HFFc6 (cell line): ENCODE data around the gene CHAC1. TPM values are rescaled to one million over a fixed set of nuclear protein-coding genes. Genes with fewer than 3 reads are reported as not detected.

ENCODE experiments used
- DNase-seq: peaks from one replicate; pipeline ENCODE4 v3.0.0-alpha.2; 2018
- H3K27ac Mint-ChIP-seq: 2 replicates; pipeline ENCODE4 v1.8.0; 2020; ENCODE audit warnings: mild to moderate bottlenecking, mixed read lengths
- H3K27me3 Mint-ChIP-seq: 2 replicates; pipeline ENCODE4 v1.8.0; 2021; ENCODE audit warnings: mild to moderate bottlenecking, moderate library complexity, mixed read lengths; ENCODE audit not compliant: insufficient read depth
- H3K36me3 Mint-ChIP-seq: 2 replicates; pipeline ENCODE4 v1.8.0; 2021; ENCODE audit warnings: low read depth, mixed read lengths
- H3K4me1 Mint-ChIP-seq: 2 replicates; pipeline ENCODE4 v1.8.0; 2020; ENCODE audit warnings: low read depth, mixed read lengths
- H3K4me3 Mint-ChIP-seq: 2 replicates; pipeline ENCODE4 v1.8.0; 2020; ENCODE audit warnings: mild to moderate bottlenecking, moderate library complexity, mixed read lengths
- H3K9me3 Mint-ChIP-seq: 2 replicates; pipeline ENCODE4 v1.8.0; 2020; ENCODE audit warnings: mild to moderate bottlenecking, mixed read lengths
- total RNA-seq, 6 experiments: library from RNA; stranded (reverse); fragmentation: NEBNext Ultra II Directional; extraction: Animal tissue kit (Norgen Biotek cat#: 25700); gene quantifications; 2 replicates in 1 of 6; 3 replicates in 5 of 6; pipeline ENCODE4 v1.2.3, GENCODE V29; 2021
- TF ChIP-seq, protein P1 (sequence below): fragments of 200-600 bp; sonication (generic); IDR thresholded peaks from 2 replicates; pipeline ENCODE4 v1.5.0; 2021; ENCODE audit warnings: antibody characterized with exemption, mild to moderate bottlenecking

CHAC1 gene
- total RNA-seq, 6 experiments from 2014 or later = 20.8 to 26.0 (median 24.2) TPM

- Mint-ChIP-seq H3K4me1 (peaks cover 25% of the 10 kb centered on the region), H3K36me3 (no peaks in the 10 kb centered on the region), H3K27me3 (peaks cover 1% of the 10 kb centered on the region; the same call in 1 of the 2 replicates), H3K27ac (no peak overlapping the region), H3K9me3 (no peaks in the 10 kb centered on the region), H3K4me3 (no peak overlapping the region)
- TF ChIP-seq, protein P1, sequence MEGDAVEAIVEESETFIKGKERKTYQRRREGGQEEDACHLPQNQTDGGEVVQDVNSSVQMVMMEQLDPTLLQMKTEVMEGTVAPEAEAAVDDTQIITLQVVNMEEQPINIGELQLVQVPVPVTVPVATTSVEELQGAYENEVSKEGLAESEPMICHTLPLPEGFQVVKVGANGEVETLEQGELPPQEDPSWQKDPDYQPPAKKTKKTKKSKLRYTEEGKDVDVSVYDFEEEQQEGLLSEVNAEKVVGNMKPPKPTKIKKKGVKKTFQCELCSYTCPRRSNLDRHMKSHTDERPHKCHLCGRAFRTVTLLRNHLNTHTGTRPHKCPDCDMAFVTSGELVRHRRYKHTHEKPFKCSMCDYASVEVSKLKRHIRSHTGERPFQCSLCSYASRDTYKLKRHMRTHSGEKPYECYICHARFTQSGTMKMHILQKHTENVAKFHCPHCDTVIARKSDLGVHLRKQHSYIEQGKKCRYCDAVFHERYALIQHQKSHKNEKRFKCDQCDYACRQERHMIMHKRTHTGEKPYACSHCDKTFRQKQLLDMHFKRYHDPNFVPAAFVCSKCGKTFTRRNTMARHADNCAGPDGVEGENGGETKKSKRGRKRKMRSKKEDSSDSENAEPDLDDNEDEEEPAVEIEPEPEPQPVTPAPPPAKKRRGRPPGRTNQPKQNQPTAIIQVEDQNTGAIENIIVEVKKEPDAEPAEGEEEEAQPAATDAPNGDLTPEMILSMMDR = no peak
- DNase-seq = no peak
These were observed 8.6 kb upstream of the CHAC1 start for GRCh38 chr15:40944510-40945296.

- peaks cover 1% of the 10 kb centered on the region for H3K27me3 Mint-ChIP-seq
- no peaks in the 10 kb centered on the region for H3K36me3 Mint-ChIP-seq
- no peak overlapping the region for H3K4me3 Mint-ChIP-seq
- H3K9me3 Mint-ChIP-seq = no peaks in the 10 kb centered on the region
- H3K27ac Mint-ChIP-seq = no peak overlapping the region
- no peak for DNase-seq
- TF ChIP-seq, protein P1 = no peak
- peaks cover 17% of the 10 kb centered on the region for H3K4me1 Mint-ChIP-seq
These were observed 4.4 kb upstream of the CHAC1 start for GRCh38 chr15:40948706-40949473.

GRCh38 chr15:40949756-40950207, 3.5 kb upstream of the CHAC1 start:
- H3K27me3 Mint-ChIP-seq = no peaks in the 10 kb centered on the region; the same call in 1 of the 2 replicates
- no peak overlapping the region for H3K27ac Mint-ChIP-seq

DNA sequence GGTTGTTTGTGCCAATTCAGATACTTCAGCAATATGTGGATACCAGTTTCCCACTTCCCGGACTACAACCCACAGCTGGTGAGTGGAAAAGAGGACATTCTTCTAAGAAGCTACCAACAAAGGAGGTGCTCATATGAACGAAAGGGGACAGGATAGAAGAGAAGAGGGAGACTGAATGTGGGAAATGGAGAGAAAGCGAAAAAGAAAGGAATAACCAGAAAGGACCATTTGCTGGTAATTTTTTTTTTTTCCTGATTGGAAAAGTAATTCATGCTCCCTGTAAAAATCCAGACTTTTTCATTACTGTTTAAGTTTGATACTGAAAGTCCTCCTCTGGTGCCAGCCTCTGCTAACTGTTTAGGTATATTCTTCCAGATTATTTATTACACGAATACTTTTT, 1.5 kb upstream of the CHAC1 start:
- Mint-ChIP-seq H3K36me3 (peaks cover 5% of the 10 kb centered on the region; the same call in 1 of the 2 replicates), H3K4me3 (no peak overlapping the region; the same call in 1 of the 2 replicates), H3K27me3 (no peaks in the 10 kb centered on the region; the same call in 1 of the 2 replicates), H3K9me3 (no peaks in the 10 kb centered on the region), H3K27ac (peak overlapping the region; percentile 22; the same call in 1 of the 2 replicates), H3K4me1 (peaks cover 36% of the 10 kb centered on the region)
- DNase-seq = no peak
- TF ChIP-seq, protein P1 = no peak

More at GRCh38 chr15:40949756-40950207, 3.5 kb upstream of the CHAC1 start:
- Mint-ChIP-seq H3K4me1 (peaks cover 25% of the 10 kb centered on the region), H3K36me3 (no peaks in the 10 kb centered on the region), H3K9me3 (no peaks in the 10 kb centered on the region), H3K4me3 (no peak overlapping the region)
- DNase-seq = no peak
- TF ChIP-seq, protein P1 = no peak

DNA sequence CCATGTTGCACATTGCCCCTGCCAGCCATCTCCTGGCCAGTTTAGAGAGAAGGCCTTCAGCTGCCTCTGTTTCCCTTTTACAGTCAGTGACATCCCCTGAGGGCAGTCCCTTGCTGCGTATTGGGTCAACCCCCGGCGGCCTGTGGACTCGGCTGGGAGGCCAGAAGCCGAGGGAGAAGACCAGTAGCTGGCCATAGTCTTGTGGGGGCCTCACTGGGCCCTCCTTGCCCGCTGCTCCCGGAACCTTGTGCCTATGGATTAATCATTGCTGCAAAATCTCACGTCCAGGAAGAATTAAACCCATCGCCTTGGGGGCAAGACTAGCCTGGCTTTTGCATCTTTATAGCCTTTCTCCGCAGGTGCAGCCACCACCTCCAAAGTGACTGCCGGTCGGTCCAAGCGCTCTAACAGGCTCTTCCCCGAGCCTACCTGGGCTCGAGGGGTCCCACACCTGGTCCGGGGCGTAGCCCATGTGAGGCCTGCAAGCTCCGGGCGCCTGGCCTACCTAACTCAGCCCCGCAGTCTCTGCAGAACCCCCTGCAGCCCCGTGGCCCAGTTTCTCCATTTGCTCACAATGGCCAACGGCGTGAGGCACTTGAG, 870 bp upstream of the CHAC1 start:
- TF ChIP-seq, protein P1 = no peak
- peak overlapping the region; percentile 93 for H3K4me3 Mint-ChIP-seq
- no peaks in the 10 kb centered on the region; the same call in 1 of the 2 replicates for H3K27me3 Mint-ChIP-seq
- no peak for DNase-seq
- no peaks in the 10 kb centered on the region for H3K9me3 Mint-ChIP-seq
- H3K27ac Mint-ChIP-seq = peak overlapping the region; percentile 83
- peaks cover 36% of the 10 kb centered on the region for H3K4me1 Mint-ChIP-seq
- H3K36me3 Mint-ChIP-seq = peaks cover 5% of the 10 kb centered on the region; the same call in 1 of the 2 replicates
